ENCODE results near the gene MPP7. TPM values are rescaled to one million over a fixed set of nuclear protein-coding genes. Genes with fewer than 3 reads are reported as not detected.
A peak's percentile ranks its signal among the peaks of the same experiment; 100 is the strongest.

The MPP7 gene
- total RNA-seq, 1 experiment from 2014 or later = 1.8 TPM

DNA sequence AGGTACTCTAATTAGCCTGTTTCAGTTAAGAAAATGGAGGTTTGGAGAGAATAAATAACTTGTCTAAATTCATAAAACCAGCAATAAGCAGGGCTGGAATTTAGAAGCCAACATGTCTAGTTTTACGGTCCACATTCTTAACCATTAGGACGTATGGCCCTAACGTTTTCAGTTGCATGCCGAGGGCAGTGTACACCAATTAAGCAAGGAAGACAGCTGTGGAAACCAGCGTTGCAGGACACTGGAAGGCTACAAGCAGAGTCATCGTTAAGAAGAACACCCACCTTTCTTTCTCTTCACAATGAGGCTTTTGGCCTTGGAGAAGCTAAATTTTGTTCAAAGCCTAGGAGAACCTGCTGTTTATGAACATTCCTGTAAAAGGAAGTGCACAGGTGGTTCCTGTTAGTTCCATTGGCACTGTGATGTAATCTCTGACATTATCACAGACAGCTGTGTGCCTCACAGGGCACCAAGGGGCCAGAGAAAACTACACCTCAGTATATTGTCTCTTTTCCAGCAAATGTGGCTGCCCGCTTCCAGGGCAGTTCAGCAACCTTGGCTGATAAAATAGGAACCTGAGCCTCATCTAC is 21.0 kb downstream of the MPP7 start:
- in situ Hi-C loops (cut with HindIII; ENCODE audit: low pct_unique_long_range_greater_than_20kb, low sequenced_read_pairs) = no loop called here
- no peak for DNase-seq (ENCODE audit: low read depth)

DNA sequence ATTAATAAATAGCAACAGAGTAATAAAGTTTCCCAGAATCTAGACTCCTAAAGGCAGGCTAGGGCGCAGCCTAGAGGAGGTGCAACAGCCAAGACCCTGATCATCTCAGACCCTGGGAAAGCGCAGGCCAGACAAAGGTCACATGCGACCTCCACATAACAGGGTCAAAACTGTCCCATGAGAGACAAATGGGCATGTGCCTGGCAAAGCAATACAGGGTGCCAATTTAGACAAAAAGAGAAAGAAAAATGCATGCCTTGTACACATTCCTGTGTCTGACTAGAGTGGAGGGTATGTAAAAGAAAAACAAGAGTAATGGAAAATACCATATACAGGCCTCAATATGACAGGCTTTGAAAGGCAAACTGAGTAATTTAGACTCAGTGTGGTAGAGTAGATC is 22.2 kb downstream of the MPP7 start:
- no peak for DNase-seq (ENCODE audit: low read depth)

GRCh38 chr10:28279878-28280277 is 23.0 kb downstream of the MPP7 start:
- in situ Hi-C loops (cut with HindIII; ENCODE audit: low pct_unique_long_range_greater_than_20kb, low sequenced_read_pairs) = no loop called here

More for the DNA sequence above, 22.2 kb downstream of the MPP7 start:
- in situ Hi-C loops (cut with HindIII; ENCODE audit: low pct_unique_long_range_greater_than_20kb, low sequenced_read_pairs) = no loop called here

DNA sequence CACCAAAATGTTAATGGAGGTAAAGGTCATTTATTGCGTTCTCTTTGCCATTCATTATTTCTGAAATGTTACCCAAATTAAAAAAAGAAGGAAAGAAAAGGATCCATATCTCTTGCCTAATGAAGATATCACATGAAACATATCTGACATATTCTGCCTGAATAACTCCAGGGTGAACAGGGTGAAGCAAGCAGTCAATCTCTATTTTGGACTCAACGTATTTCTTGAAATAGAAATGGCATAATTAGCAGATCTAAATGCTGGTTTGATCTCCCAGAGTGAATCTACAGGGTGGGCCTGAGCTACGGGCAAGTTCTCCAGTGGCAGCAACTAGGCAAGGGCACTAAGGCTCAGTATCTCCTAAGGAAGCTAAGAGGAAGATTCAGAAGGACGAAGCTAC is 24.0 kb downstream of the MPP7 start:
- no peak for DNase-seq (ENCODE audit: low read depth)
- in situ Hi-C loops (cut with HindIII; ENCODE audit: low pct_unique_long_range_greater_than_20kb, low sequenced_read_pairs) = no loop called here

More at GRCh38 chr10:28279878-28280277, 23.0 kb downstream of the MPP7 start:
- no peak for DNase-seq (ENCODE audit: low read depth)

DNA sequence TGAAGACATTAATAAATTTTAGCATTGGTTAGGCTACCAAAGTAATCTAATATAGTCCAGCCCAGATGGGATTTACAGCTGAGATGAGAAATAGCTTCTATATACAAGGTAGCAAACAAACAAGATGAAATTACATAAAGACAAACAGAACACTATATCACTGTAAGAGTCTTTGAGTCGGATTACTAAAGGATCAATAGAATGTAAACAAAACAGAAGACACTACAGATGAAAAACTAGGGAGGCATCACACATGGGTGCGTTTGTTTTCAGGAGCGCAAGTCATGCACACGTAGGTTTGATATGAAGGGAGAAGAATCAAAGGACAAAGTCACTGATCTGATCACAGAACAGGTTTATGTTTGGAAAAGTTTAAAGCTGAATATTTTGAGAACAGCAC is 26.5 kb downstream of the MPP7 start:
- in situ Hi-C loops (cut with HindIII; ENCODE audit: low pct_unique_long_range_greater_than_20kb, low sequenced_read_pairs) = no loop called here

DNA sequence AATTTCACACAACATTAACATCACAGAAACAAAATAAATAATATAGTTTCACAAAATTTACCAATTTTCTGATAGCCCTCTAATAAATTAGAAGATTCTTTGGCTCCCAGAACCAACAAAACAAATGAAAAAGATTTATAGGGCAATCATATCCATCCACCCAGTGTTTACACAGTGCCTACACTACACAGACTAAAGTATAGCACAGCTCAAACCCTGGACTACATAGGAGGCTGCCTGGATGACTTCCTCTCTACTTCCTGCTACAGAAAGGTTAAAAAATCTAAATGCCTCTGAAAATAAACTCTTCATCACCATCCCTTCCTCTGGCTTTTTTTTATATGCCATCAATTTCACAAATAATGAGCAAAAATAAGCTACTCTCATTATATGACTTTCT is 28.4 kb downstream of the MPP7 start:
- in situ Hi-C loops (cut with HindIII; ENCODE audit: low pct_unique_long_range_greater_than_20kb, low sequenced_read_pairs) = no loop called here
- no peak for DNase-seq (ENCODE audit: low read depth)

More for the DNA sequence above, 26.5 kb downstream of the MPP7 start:
- DNase-seq (ENCODE audit: low read depth) = no peak

DNA sequence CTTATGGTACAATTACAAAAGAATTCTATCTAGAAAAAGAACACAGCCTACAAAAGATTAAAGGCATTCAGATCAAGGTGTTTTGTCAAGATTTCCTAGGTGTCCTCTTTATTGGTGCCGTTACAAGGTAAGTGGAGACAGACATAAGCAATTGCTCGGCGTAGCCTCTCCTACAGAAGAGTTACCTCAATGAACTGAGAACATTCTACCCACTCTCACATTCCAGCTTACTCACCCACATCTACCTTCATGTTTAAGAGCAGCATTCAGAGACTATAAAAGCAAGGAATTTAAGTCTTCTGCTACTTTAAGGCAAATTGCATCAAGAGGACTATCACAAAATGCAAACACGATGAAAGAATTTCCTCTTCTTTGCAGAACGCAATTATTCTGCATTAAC is 29.5 kb downstream of the MPP7 start:
- in situ Hi-C loops (cut with HindIII; ENCODE audit: low pct_unique_long_range_greater_than_20kb, low sequenced_read_pairs) = no loop called here
- no peak for DNase-seq (ENCODE audit: low read depth)

DNA sequence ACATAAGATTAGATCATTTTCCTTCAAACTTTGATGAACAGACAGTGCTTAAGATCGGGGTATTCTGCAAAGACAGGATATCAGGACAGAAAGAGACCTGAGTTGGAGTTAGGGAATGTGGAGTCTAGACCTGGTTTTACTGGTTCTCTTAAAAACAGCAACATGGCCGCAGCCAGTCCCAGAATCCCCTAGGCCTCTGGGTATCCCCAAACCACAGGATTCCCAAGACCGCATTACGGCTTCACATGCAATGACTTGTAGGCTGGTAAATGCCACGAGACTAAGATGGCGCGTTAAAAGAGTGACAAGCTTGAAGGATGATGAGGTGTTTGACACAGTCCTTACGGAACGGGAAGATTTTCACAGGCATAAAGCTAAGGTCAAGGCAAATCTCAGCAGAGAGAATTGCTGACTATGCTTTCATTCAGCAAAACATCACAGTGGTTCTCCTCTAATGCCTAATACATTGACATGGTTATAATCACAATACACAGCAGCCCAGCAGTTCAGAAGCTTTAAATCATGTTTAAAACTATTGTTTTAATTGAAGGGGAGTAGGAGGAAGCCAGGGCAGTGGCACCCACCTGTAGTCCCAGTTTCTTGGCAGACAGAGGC is 32.9 kb downstream of the MPP7 start:
- no peak for DNase-seq (ENCODE audit: low read depth)
- in situ Hi-C loops (cut with HindIII; ENCODE audit: low pct_unique_long_range_greater_than_20kb, low sequenced_read_pairs) = no loop called here

- in situ Hi-C loops (cut with HindIII; ENCODE audit: low pct_unique_long_range_greater_than_20kb, low sequenced_read_pairs) = no loop called here
- no peak for DNase-seq (ENCODE audit: low read depth)
Observed at GRCh38 chr10:28266449-28267224, 36.2 kb downstream of the MPP7 start.

- in situ Hi-C loops (cut with HindIII; ENCODE audit: low pct_unique_long_range_greater_than_20kb, low sequenced_read_pairs) = no loop called here
- DNase-seq (ENCODE audit: low read depth) = peak; percentile 82
Observed at GRCh38 chr10:28263136-28263857, 39.6 kb downstream of the MPP7 start.

- no peak for DNase-seq (ENCODE audit: low read depth)
- in situ Hi-C loops (cut with HindIII; ENCODE audit: low pct_unique_long_range_greater_than_20kb, low sequenced_read_pairs) = no loop called here
Observed at GRCh38 chr10:28256776-28257175, 46.1 kb downstream of the MPP7 start.

- peak; percentile 19 for DNase-seq (ENCODE audit: low read depth)
- in situ Hi-C loops (cut with HindIII; ENCODE audit: low pct_unique_long_range_greater_than_20kb, low sequenced_read_pairs) = no loop called here
Observed at GRCh38 chr10:28254290-28254985, 48.4 kb downstream of the MPP7 start.

DNA sequence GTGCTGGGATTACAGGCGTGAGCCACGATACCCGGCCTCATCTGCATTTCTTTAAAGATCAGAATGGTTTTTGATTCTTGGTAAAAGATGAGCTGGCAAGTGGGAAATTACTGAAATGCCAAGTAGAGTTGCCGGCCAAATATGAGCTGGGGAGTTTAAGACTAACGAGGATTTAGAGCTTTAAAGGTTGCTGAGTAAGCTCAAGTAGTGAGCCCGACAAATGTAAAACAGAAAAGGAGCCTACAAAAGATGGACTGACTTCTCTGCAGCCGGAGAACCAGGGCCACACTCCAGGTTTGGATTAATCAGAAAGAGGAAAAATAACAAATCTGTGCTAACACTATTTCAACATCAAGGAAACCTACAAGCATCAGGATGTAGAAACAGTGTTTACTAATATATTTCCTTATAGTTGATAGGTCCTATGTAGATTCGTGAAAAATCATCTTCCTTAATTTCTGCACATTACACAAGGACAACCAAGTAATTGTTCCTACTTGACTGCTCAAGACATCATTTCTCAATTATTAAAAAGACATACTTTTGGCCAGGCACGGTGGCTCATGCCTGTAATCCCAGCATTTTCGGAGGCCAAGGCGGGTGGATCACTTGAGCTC is 49.6 kb downstream of the MPP7 start:
- DNase-seq (ENCODE audit: low read depth) = no peak
- in situ Hi-C loops (cut with HindIII; ENCODE audit: low pct_unique_long_range_greater_than_20kb, low sequenced_read_pairs) = no loop called here

Other genes starting within 250 kb of the MPP7 start
- 15.3 and 39.5 TPM in 2 replicates for gene WAC, start 230.1 kb upstream of the MPP7 start, total RNA-seq (2014; rRNA removed; shearing (Covaris generic); ENCODE audit: low replicate concordance)